Activated T-cell treated with anti-CD3 and anti-CD28 coated beads, Interleukin-2, amount 50 U/mL, for 24 hours (primary cell): ENCODE results near the gene PPME1.

Source experiments
- DNase-seq: peaks from one replicate; pipeline ENCODE4 v3.0.0-alpha.2; 2020
- H3K27ac Mint-ChIP-seq: 2 replicates; pipeline ENCODE4 v1.8.0; 2020; ENCODE audit warnings: mild to moderate bottlenecking, mixed read lengths
- H3K27me3 Mint-ChIP-seq: 2 replicates; pipeline ENCODE4 v1.8.0; 2020; ENCODE audit warnings: mixed read lengths
- H3K36me3 Mint-ChIP-seq: 2 replicates; pipeline ENCODE4 v1.8.0; 2020; ENCODE audit warnings: low read depth, mixed read lengths
- H3K4me1 Mint-ChIP-seq: 2 replicates; pipeline ENCODE4 v1.8.0; 2020; ENCODE audit warnings: low read depth, mixed read lengths
- H3K4me3 Mint-ChIP-seq: 2 replicates; pipeline ENCODE4 v1.8.0; 2020; ENCODE audit warnings: mild to moderate bottlenecking, moderate library complexity, mixed read lengths
- H3K9me3 Mint-ChIP-seq: 2 replicates; pipeline ENCODE4 v1.8.0; 2020; ENCODE audit warnings: mixed read lengths

The PPME1 gene

DNA sequence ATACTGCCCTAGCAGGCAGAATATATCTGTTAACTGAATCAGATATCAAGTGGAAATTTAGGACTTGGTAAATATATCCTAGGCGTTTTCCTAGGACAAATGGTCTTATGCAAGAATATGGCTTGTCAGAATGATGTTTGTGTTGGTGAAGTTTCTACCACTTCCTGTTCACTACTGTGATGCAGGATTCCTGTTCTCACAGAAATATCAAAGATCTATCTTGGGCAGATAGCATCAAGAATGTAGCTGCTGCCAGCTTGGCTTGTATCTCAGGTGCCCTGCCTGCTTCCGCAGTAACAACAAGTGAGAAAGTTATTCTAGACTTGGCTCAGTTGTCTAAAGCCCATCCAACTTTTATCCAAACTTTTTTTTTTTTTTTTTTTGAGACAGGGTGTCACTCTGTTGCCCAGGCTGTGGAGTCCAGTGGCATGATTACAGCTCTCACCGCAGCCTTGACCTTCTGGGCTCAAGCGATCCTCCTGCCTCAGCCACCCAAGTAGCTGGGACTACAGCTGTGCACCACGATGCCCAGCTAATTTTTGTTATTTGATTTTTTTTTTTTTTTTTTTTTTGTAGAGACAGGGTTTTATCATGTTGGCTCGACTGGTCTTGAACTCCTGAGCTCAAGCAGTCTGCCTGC lies 61.3 kb downstream of the PPME1 start:
- Mint-ChIP-seq H3K4me1 (peaks cover 23% of the 10 kb centered on the region), H3K27ac (peak overlapping the region; percentile 8), H3K4me3 (no peak overlapping the region), H3K27me3 (no peaks in the 10 kb centered on the region), H3K9me3 (no peaks in the 10 kb centered on the region), H3K36me3 (peaks cover 42% of the 10 kb centered on the region)
- no peak for DNase-seq

- H3K4me3 Mint-ChIP-seq = no peak overlapping the region
- H3K27me3 Mint-ChIP-seq = no peaks in the 10 kb centered on the region
- no peak overlapping the region for H3K27ac Mint-ChIP-seq
- H3K9me3 Mint-ChIP-seq = no peaks in the 10 kb centered on the region
- peaks cover 27% of the 10 kb centered on the region for H3K4me1 Mint-ChIP-seq
- no peak for DNase-seq
- H3K36me3 Mint-ChIP-seq = peaks cover 48% of the 10 kb centered on the region
Observed at GRCh38 chr11:74233683-74234082, 62.6 kb downstream of the PPME1 start.

- Mint-ChIP-seq H3K4me1 (peaks cover 24% of the 10 kb centered on the region), H3K36me3 (peaks cover 52% of the 10 kb centered on the region), H3K9me3 (no peaks in the 10 kb centered on the region), H3K27ac (no peak overlapping the region), H3K4me3 (no peak overlapping the region), H3K27me3 (no peaks in the 10 kb centered on the region)
- no peak for DNase-seq
Observed at GRCh38 chr11:74235121-74235520, 64.0 kb downstream of the PPME1 start.

DNA sequence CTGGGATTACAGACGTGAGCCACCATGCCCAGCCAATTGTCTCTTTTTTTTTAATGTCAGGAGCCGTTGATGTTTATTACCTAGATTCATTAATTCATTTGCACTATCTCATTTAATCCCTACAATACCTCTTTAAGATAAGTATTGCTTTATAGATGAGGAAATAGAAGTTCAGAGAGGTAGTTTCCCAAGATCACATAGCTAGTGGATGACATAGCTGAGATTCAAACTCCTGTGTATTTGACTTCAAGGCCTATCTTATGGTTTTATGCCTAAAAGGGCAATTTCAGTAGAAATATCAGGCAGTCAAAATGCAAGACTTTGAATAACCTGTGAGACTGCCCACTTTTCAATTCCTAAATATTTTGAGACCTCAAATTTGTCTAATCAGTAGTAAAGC lies 66.5 kb downstream of the PPME1 start:
- peaks cover 54% of the 10 kb centered on the region for H3K36me3 Mint-ChIP-seq
- H3K9me3 Mint-ChIP-seq = no peaks in the 10 kb centered on the region
- H3K27ac Mint-ChIP-seq = no peak overlapping the region
- H3K4me3 Mint-ChIP-seq = no peak overlapping the region
- H3K27me3 Mint-ChIP-seq = no peaks in the 10 kb centered on the region
- peaks cover 11% of the 10 kb centered on the region for H3K4me1 Mint-ChIP-seq
- DNase-seq = no peak

DNA sequence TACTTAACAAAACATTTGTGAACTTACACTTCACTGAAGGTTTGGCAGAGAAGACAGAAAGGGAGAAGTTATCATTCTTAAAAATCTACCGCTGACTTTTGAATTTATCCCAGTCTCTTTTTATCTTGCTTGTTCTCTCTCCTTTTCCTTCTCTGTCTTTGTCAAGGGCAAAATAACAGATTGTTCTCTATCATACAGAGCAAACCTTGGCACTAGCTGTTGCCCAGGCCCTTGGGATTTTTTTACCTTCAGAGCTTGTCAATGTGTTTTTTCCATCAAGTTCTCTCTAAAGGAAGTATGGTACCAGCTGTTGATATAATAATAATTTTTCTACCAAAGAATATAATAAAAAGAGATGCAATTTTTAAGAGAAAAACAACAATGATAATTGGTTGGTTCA lies 67.2 kb downstream of the PPME1 start:
- Mint-ChIP-seq H3K9me3 (no peaks in the 10 kb centered on the region), H3K4me3 (no peak overlapping the region), H3K4me1 (peaks cover 6% of the 10 kb centered on the region), H3K27ac (no peak overlapping the region), H3K36me3 (peaks cover 52% of the 10 kb centered on the region), H3K27me3 (no peaks in the 10 kb centered on the region)
- DNase-seq = no peak

- H3K9me3 Mint-ChIP-seq = no peaks in the 10 kb centered on the region
- H3K27ac Mint-ChIP-seq = no peak overlapping the region
- no peak for DNase-seq
- H3K4me1 Mint-ChIP-seq = no peaks in the 10 kb centered on the region
- H3K4me3 Mint-ChIP-seq = no peak overlapping the region
- H3K27me3 Mint-ChIP-seq = no peaks in the 10 kb centered on the region
- H3K36me3 Mint-ChIP-seq = peaks cover 86% of the 10 kb centered on the region
Observed at GRCh38 chr11:74248469-74248868, 77.4 kb downstream of the PPME1 start.

GRCh38 chr11:74249496-74249895 lies 78.4 kb downstream of the PPME1 start:
- Mint-ChIP-seq H3K27ac (no peak overlapping the region), H3K27me3 (no peaks in the 10 kb centered on the region), H3K9me3 (no peaks in the 10 kb centered on the region), H3K4me3 (no peak overlapping the region), H3K4me1 (no peaks in the 10 kb centered on the region), H3K36me3 (peaks cover 86% of the 10 kb centered on the region)
- no peak for DNase-seq

DNA sequence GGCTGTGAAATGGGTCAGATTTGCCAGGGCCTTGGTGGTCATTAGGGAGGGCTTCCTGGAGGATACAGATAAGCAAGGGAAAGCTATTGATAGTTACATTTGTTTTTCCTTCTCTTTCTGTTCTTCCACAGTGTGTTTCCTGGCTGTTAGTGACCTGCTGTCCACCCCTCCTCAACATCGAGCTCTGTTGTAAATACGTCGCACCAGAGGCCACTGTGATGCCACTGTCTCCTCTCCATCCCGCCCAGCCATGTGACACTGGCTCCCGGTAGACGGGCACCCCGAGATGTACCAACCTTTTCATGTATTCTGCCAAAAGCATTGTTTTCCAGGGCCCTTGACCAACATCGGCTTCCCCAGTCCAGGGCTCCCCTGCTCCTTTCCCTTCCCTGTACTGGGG lies 82.3 kb downstream of the PPME1 start:
- no peaks in the 10 kb centered on the region for H3K27me3 Mint-ChIP-seq
- no peak overlapping the region for H3K4me3 Mint-ChIP-seq
- no peak for DNase-seq
- no peak overlapping the region for H3K27ac Mint-ChIP-seq
- peaks cover 5% of the 10 kb centered on the region for H3K4me1 Mint-ChIP-seq
- H3K36me3 Mint-ChIP-seq = peaks cover 67% of the 10 kb centered on the region
- H3K9me3 Mint-ChIP-seq = no peaks in the 10 kb centered on the region

GRCh38 chr11:74255741-74256375 lies 84.8 kb downstream of the PPME1 start:
- peaks cover 47% of the 10 kb centered on the region for H3K36me3 Mint-ChIP-seq
- no peaks in the 10 kb centered on the region for H3K27me3 Mint-ChIP-seq
- no peak overlapping the region for H3K27ac Mint-ChIP-seq
- no peak overlapping the region for H3K4me3 Mint-ChIP-seq
- H3K4me1 Mint-ChIP-seq = peaks cover 5% of the 10 kb centered on the region
- peak; percentile 60 for DNase-seq
- H3K9me3 Mint-ChIP-seq = no peaks in the 10 kb centered on the region

DNA sequence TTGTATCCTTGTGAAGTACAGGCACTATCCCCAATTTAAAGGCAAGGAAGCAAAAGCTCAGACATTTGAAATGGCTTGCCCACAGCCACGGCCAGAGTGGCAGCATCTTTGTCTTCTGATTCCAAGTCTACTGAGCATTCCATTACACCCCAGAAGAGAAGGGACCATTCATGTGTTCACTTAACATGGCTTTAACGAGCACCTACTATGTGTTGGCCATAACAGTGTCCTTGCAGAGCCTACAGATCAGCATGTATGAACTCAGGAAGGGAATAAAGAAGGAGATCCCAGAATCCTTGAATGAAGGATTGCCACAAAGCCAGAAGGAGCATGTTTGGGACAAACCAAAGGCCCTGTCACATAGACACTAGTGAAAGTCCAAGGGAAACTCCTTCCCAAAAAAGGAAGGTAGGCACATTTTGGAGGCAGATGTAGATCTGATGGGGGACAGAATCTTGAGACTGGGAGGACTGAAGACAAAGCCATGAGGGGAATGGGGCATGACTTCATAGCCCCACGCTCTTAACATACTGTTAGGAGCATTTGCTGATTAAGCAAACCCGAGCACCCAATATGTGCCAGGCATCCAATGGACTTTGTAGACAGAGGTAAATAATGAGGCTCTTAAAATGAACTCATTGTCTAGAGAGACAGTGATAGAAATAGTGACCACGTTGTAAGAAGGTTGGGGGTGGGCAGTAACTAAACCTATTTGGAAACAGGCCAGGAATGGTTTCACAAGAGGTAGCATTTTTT lies 85.5 kb downstream of the PPME1 start:
- Mint-ChIP-seq H3K27me3 (no peaks in the 10 kb centered on the region), H3K9me3 (no peaks in the 10 kb centered on the region), H3K27ac (no peak overlapping the region), H3K36me3 (peaks cover 40% of the 10 kb centered on the region), H3K4me1 (peaks cover 5% of the 10 kb centered on the region), H3K4me3 (no peak overlapping the region)
- DNase-seq = no peak

DNA sequence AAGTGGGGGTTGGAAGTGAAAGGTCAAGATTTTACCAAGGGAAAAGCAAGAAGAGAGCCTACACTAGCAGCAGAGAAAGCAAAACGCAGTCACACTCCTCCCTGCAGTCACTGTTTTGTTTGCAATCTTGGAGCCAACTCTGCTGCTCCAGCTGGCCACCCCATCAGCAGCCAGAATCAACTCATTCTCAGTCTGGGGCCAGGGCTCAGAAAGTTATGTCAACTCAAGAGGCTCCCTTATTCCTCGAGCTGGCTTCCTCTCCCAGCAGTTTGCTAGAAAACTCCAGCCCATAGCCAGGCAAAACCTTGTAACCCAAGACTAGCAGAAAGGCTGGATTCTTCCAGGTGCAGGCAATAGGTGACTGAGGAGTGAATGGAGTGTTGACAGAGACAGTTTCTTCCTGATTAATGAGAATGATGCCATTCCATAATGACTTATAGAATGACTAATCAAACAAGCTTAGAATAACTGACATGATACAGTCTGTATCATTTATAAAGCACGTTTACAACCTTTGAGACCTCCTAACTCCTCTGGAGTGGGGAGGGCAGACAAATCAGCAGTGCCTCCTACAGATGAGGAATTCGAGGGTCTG lies 87.0 kb downstream of the PPME1 start:
- H3K36me3 Mint-ChIP-seq = peaks cover 29% of the 10 kb centered on the region
- H3K27me3 Mint-ChIP-seq = peaks cover 5% of the 10 kb centered on the region
- no peak overlapping the region for H3K4me3 Mint-ChIP-seq
- DNase-seq = no peak
- H3K4me1 Mint-ChIP-seq = peaks cover 5% of the 10 kb centered on the region
- H3K9me3 Mint-ChIP-seq = no peaks in the 10 kb centered on the region
- no peak overlapping the region for H3K27ac Mint-ChIP-seq

DNA sequence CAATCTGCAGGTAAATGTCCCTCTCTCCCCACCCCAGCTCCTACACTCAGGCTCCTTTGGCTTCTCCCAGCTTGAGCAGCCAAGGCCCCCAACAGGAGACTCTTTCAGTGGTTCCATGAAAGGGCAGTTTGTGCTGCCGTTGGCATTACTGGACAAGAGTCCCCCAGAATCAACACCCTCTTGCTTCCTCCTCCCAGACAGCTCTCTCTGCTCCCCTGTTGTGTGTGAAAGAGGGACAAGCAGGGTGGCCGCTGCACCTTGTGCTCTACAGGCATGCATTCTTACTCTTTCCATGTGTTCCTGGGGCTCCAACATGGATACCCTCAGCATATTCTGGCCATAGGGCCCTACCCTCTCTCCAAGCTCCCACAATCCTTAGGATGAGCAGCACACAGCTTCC lies 91.6 kb downstream of the PPME1 start:
- no peak for DNase-seq
- Mint-ChIP-seq H3K4me3 (no peak overlapping the region), H3K4me1 (no peaks in the 10 kb centered on the region), H3K9me3 (no peaks in the 10 kb centered on the region), H3K27me3 (peaks cover 5% of the 10 kb centered on the region), H3K27ac (no peak overlapping the region), H3K36me3 (no peaks in the 10 kb centered on the region)

DNA sequence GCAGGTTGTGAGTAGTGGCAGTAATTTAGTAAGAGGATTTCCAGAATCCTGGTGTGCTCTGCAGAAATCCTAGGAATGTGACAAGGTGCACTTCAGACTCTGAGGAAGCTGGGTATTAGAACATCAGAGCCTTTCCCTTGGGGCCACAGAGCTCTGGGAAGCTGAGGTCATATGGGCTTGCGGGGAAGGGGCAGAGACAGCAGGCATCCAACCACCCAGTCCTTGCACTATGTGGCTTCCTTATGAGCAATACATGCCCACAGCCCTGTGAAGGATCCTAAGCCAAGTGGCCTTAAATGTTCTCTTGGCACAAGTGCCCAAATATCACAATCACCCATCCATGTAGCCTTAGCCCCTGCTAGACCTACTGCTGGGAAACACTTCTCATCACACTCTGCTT lies 94.2 kb downstream of the PPME1 start:
- peaks cover 19% of the 10 kb centered on the region for H3K4me1 Mint-ChIP-seq

DNA sequence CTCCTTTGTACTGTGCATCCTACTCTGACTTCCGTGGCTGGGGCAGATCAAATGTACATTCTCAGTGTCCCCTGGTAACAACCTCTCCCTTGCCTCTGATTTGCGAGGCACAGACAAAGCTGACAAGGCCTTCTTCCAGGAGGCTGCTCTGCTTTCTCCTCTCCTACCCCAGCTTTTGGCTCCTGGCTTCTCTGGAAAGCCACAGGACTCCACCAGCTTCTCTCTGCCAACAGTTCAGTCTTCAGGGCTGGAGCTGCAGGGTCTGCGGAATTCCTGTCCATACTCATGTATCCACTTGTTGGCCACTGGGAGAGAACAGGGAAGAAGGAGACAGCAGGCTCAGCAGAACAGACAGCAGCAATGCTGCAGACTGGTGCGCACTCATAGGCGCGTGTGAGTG lies 95.9 kb downstream of the PPME1 start:
- Mint-ChIP-seq H3K4me3 (no peak overlapping the region), H3K27ac (no peak overlapping the region), H3K9me3 (no peaks in the 10 kb centered on the region), H3K36me3 (no peaks in the 10 kb centered on the region), H3K27me3 (peaks cover 2% of the 10 kb centered on the region), H3K4me1 (peaks cover 19% of the 10 kb centered on the region)
- no peak for DNase-seq

More for the DNA sequence above, 94.2 kb downstream of the PPME1 start:
- Mint-ChIP-seq H3K9me3 (no peaks in the 10 kb centered on the region), H3K27ac (no peak overlapping the region), H3K27me3 (peaks cover 5% of the 10 kb centered on the region), H3K36me3 (no peaks in the 10 kb centered on the region), H3K4me3 (no peak overlapping the region)
- DNase-seq = no peak

DNA sequence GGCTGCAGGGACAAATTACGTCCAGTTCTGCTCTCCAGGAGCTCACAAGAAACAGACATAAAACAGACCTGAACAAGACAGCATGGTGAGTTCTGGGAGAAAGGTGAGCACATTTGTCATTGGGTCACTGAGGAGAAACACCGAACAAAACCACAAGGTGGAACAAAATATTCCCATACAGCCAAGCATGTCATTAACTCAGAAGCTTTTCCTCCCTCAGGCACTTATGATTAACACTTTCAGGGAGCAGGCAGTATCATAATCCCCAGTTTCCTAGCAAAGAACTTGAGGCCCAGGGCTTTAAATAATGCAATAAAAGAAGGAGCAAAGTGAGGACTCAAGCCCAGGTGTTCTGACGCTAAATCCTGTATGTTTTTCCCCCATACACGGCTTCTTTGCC lies 97.4 kb downstream of the PPME1 start:
- Mint-ChIP-seq H3K27me3 (no peaks in the 10 kb centered on the region), H3K9me3 (no peaks in the 10 kb centered on the region), H3K36me3 (no peaks in the 10 kb centered on the region), H3K27ac (no peak overlapping the region), H3K4me1 (peaks cover 19% of the 10 kb centered on the region), H3K4me3 (no peak overlapping the region)
- no peak for DNase-seq
